ENCODE results near the gene TAGAP.

TAGAP gene

GRCh38 chr6:159079367-159079766 is 34.6 kb upstream of the TAGAP start:
- DNase-seq (ENCODE audit: low spot score): no peak
- TF ChIP-seq CTCF (IDR thresholded peaks at IDR 0.05; ENCODE audit: extremely low read depth, missing control alignments): no peak

GRCh38 chr6:159077123-159077522 is 32.3 kb upstream of the TAGAP start:
- no peak for DNase-seq (ENCODE audit: low spot score)
- no peak for TF ChIP-seq CTCF (IDR thresholded peaks at IDR 0.05; ENCODE audit: extremely low read depth, missing control alignments)

GRCh38 chr6:159075506-159076228 is 30.9 kb upstream of the TAGAP start:
- no peak for TF ChIP-seq CTCF (IDR thresholded peaks at IDR 0.05; ENCODE audit: extremely low read depth, missing control alignments)
- no peak for DNase-seq (ENCODE audit: low spot score)

GRCh38 chr6:159074876-159075275 is 30.1 kb upstream of the TAGAP start:
- no peak for TF ChIP-seq CTCF (IDR thresholded peaks at IDR 0.05; ENCODE audit: extremely low read depth, missing control alignments)
- DNase-seq (ENCODE audit: low spot score): no peak

- DNase-seq (ENCODE audit: low spot score): no peak
- TF ChIP-seq CTCF (IDR thresholded peaks at IDR 0.05; ENCODE audit: extremely low read depth, missing control alignments): no peak
These were observed 29.4 kb upstream of the TAGAP start for GRCh38 chr6:159074120-159074684.

- TF ChIP-seq CTCF (IDR thresholded peaks at IDR 0.05; ENCODE audit: extremely low read depth, missing control alignments): no peak
- no peak for DNase-seq (ENCODE audit: low spot score)
These were observed 27.3 kb upstream of the TAGAP start for GRCh38 chr6:159071843-159072769.
